Measurements from ENCODE around the gene TANC1.

The TANC1 gene

DNA sequence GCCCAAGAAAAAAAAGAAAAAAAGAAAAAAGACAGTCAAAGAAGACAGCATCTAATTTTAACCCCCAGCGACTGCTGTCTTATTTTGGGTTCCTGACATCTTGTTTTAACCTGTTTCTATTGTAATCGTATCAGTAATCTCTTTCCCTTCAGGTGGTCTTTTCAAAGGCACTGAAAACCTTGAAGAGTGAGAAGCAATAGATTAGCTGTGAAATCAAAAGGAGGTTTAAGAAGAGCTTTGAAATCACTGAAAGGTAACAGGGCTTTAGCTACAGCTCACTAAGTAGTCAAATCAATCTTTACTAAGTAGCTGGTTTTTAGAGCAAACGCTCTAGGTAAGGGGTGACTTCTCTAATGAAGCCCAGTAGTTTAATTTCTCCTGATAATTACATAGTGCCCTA lies 5.4 kb upstream of the TANC1 start:
- no peak for DNase-seq

DNA sequence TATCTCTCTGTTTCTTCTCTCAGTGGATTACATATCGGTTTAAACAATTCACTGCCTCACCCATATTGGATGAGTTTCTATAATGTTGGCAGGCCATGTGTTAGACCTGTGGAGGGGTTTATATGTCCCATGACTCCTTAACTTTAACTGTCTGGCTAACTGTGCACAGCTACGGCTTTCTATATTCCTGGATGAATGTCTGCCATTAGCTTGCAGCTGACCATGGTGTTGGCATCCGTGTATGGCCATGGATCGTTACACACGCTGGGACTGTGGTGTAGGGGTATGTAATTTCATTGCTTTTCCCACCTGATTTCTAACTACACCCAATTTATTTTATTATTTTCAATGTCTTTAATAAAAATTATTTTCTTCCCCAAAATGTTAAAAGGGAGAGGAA lies 3.3 kb upstream of the TANC1 start:
- DNase-seq: no peak

DNA sequence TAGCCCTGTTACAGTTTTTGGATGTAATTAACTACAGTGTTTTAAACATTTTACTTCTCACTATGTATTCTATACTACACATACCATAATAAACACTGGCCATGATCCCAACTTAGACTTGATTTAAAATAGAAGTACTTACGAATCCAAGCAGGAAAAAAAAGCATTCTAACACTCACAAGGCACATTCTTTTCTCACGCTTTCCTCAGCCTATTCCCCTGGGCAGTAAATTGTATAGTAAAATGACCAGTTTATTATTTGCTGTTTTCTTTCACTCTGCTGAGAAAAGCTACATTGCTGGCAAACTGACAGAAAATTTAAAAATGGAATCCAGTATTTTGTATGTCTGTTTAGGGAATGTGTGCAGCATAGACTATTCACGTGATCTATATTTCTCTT lies 2.8 kb upstream of the TANC1 start:
- peak; percentile 56 for DNase-seq

DNA sequence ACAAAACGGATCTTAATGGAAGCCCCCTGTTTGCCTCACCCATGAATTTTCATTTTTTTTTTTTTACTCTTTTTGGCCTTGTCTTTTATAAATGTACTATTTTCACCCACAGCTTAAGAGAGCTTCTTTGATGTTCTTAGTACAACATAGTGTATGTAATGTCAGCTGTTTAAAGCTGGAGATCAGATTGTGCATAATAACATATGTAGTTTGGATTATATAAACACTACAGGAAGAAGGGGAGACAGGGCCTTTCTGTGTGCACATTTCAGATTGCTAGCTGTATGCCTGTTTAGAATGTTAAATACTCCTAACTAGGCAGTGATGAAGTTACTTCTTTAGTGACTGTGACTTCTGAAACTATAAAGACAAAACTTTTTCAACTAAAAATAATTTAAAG lies 2.1 kb upstream of the TANC1 start:
- peak; percentile 69 for DNase-seq

- DNase-seq: peak; percentile 94
Measured at GRCh38 chr2:158967114-158967730, 1.2 kb upstream of the TANC1 start.

DNA sequence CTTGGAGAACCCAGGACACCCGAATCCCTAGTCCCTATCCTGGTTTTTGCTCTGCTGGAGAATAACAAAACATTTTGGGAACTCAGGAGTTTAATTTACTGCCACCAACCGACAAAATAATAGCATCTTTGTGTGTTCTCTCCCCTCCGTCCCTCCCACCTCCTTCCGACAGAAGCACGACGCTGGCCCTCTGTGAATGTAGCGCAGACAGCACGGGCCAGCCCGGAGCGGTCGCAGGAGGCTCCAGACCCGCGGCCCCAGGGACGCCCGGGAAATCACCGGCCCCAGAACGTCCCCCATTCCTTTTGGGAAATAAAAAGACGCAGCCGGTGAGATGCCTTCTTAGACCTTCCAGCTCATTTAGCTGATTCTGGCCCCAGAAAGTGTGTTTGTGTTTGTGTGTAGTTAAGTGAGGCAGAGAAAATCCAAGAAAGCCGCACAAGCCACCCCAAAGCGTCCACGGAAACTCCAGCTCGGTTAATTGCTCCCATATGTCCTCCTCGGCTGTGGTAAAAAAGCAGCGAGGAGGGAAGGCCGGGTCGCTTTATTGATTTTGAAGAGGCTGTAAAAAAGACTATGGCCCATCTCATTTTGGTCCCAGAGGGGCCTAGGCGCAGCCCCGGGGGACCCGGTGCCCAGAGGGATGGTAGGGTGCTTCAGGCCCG lies 577 bp upstream of the TANC1 start:
- DNase-seq: peak; percentile 94

DNA sequence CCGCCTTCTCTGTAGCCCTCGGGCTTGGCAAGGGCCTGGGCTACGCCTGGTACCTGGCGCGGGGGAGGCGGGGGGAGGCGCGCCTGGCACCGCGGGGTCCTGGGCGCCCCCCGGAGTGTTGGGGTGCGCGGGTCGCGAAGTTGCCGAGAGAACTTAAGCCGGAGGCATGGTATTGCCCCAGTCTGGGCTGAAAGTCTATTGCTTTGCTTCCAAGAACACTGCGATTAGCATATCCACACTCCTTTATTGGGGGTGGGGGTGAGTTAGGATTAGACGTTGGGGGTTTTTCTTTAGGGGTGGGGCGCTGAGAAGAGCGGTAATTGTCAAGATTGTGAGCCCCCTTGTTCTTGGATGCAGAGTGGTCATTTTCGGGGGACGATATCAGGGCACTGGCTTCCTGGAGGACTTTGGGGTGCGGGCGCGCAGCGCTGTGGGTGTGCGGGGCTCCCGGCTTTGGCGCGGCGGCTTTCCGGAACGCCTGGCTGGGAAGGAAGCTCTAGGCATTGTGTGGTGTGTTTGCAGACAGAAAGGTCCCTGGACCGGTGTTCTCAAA lies 798 bp downstream of the TANC1 start:
- peak; percentile 40 for DNase-seq

DNA sequence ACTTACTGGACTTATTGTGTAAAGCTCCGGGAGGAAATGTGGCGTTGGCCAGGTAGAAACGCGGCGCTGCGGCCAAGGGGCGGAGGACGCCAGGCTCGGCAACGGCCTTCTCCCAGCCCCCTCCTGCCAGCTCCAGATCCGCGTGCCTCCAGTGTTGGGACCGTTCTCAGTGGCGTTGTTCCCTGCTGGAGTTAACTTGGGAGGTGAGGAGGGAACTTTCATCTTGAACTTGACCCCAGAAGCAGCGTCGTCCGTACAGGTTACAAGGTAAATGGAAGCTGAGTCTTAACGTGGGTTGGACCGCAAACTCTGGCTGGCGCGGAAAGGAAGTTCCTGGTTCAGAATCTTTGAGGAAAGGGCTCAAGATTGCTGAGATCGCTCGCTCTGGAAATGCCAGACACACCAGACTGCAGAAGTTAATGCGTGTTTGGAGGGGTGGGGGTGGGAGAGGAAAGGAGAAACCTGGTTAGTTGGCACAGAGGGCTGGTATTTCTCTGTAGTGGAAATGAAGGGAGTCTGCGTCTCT lies 1.3 kb downstream of the TANC1 start:
- peak; percentile 66 for DNase-seq

DNA sequence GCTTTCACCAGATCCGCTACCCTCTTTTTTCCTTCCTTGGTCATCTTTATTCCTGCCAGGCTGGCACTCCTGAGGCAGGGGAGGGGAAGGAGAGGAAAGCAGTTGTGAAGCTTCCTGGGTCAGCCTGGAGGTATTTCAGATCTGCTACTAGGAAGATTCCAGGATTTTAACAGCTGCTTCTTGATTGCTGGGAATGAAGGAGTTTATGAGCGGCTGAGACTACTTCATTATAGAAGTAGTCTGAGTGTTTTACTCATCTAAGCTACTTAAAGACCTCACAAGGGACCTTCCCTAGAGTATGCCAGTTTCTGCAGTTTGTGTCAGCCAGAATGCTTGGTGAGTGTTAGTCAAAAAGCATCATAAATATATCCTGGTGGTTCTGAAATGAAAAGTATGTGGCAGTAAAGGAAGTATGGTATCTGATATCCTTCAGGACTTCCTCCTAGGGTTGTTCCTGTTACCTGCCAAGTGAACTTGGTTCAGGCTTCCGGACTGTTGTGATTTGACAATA lies 1.9 kb downstream of the TANC1 start:
- DNase-seq: peak; percentile 42

DNA sequence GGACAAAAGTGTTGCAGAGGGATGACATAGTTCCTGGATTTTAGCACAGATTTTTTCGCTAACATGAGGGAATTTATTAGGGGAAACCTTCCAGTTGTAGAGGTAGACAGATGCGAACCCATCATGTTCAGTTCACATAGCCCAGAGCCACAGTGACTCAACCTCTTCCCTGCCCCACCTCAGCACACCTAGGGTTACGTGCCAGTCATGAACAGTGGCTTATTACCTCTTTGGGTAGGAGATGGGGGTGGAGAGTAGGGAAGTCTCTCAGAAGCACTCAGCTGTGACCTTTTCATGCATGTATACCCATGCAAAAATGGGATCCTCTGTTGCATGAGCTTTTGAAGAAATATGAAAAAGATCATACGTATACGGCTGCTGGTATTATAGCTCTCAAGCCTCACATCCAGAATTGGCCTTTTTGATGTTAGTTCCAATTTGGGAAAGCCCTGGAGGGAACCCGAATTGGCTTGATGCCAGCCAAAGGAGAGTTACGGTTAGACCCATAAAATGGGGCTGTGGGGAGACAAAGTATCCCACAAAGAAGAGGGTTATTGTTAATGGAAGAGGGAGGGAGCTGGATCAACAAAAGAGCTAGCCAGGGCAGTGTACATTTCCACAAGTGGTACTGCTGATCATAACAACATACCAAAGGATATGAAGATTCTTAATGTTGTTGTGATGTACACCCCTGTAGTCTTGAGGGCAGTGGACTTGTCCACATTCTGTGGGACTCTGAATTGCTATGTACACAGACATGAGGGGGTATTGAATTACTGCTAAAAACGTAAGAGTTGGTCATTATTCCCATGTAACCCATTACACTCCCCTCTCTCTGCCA lies 4.9 kb downstream of the TANC1 start:
- DNase-seq: no peak

DNA sequence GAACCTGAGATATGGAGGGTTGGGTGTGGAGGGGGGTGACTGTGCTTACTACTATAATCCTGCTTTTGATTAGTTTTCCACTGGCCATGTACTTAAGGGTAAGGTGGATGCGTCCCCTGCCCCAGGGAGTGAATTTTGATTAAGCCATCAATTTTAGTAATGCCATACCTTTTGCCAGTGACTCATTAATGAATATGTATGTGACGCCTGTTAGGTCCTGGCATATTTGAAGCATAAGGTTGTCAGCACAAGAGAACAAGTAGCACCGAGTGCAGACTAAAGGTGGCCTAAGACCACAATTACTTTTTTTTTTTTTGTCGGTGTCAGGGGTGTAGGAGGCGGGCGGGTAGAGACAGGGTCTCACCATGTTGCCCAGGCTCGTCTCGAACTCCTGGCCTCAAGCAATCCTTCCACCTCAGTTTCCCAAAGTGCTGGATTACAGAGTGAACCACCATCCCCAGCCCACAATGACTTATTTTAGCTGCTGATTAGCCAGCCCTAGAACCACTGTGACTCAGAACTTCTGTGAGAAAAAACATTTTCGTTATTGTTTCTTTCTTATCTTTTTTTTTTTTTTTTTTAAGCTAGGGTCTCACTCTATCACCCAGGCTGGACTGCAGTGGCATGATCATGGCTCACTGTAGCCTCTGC lies 7.0 kb downstream of the TANC1 start:
- peak; percentile 46 for DNase-seq

GRCh38 chr2:158979772-158980171 lies 11.3 kb downstream of the TANC1 start:
- no peak for DNase-seq

GRCh38 chr2:158984604-158985135 lies 16.2 kb downstream of the TANC1 start:
- peak; percentile 28 for DNase-seq

GRCh38 chr2:158988501-158988900 lies 20.1 kb downstream of the TANC1 start:
- DNase-seq: no peak

GRCh38 chr2:158989165-158989564 lies 20.7 kb downstream of the TANC1 start:
- DNase-seq: no peak

DNA sequence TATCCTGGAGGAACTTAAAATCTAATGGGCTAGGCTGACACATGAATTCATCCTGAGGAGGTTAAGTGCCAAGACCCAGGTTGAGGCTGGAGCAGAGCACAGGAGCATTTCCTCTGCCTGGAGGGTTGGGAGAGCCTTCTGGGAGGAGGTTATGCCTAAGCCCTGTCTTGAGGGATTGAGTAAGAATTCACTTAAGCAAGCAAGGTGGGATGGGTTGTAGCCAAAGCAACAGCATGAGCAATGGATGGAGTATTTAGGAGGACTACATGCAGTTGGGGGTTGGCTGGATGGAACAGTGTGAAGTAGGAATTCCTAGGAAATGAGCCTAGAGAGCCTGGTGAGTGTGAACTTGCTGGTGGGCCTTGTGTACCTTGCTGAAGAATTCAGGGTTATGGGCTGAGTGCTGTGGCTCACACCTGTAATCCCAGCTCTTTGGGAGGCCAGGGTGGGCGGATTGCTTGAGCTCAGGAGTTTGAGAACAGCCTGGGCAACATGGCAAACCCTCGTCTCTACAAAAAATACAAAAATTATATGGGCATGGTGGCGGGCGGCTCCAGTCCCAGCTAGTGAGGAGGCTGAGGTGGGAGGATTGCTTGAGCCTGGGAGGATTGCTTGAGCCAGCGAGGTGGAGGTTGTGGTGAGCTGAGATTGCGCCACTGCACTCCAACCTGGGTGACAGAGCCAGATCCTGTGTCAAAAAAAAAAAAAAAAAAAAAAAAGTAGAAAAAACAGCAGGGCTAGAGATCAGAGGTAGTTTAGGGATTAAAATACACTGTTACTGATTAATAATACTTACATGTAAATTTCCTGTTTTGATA lies 22.2 kb downstream of the TANC1 start:
- no peak for DNase-seq

DNA sequence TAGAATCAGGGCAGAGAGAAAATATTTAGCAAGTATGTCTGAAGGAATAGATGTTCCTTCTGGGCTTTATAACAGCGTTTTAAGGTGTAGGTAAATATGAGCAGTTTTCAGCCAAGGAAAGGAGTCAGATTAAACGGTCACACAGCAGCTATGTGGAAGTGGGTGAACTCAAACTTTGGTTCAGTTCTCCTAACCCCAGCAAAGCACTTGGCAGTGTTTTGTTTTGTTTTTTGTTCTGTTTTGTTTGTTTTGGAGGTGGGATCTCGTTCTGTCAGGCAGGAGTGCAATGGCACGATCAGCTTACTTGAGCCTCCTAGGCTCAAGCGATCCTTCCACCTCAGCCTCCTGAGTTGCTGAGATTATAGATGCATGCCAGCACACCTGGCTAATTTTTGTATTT lies 24.6 kb downstream of the TANC1 start:
- DNase-seq: no peak

- DNase-seq: no peak
Measured at GRCh38 chr2:158993721-158994587, 25.5 kb downstream of the TANC1 start.

DNA sequence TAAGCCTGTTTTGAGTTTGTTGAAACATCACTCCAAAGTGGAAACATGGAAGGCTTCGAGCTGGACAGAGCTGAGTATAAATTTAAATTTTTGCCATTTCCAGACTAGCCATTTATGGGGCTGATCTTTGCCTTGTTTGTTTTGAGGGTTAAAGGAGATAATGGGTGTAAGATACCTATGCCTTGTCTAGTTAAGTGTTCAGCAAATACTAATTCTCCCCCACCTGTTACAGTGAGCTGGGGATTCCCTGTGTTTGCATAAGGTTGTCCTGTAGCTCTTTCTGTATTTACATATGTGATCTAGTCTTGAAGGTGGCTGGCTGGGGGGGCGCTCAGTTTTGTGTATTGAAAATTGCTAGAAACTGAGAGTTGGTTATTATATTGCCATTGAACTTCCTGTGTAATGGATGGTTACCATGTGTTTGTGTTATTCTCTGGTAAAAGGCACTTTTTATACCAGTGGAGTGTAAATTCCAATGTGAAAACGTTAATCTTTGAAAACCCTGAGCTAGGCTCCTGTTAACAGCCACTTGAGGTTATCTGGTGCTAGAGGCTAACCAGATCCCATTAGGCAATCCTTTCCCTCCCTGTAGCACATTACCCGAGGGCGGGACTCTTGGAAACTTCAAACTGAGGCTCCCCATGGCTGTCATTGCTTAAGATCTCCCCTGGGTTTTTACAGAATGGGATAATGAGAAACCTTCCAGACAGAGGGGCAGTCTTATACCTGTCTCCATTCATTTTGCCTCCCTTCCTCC lies 26.7 kb downstream of the TANC1 start:
- no peak for DNase-seq

DNA sequence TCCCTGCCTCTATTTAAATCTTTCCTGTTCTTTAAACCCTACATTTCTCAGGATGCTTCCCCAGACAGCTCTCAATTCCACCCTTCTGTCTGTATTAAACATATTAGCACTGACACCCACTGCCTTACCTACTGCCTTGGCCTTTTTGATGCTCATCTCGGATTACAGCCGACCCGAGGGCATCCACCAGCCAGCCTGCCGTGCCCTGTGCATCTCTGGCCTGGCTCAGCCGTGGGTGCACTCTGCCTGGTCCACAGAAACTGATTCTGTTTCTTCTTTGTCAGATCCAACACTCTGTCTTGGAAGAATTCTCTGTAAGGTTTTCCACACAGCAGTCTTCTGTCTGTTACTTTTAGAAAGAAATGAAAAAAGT lies 27.2 kb downstream of the TANC1 start:
- DNase-seq: no peak

Measured in OCI-M1 (cell line).